Stimulated activated CD4-positive, alpha-beta T cell treated with anti-CD3 and anti-CD28 coated beads, Interleukin-2, amount 100 ng/mL, for 4 hours (primary cell): ENCODE results near the gene TBC1D19.
"Not testable (repeated sequence)": the region's sequence is repeated elsewhere in the genome, so short reads cannot be mapped to it uniquely, and the experiment has no call there.

Experiments
- DNase-seq: peaks from one replicate; pipeline ENCODE4 v3.0.0-alpha.2; 2020; ENCODE audit warnings: low read depth

Gene TBC1D19

DNA sequence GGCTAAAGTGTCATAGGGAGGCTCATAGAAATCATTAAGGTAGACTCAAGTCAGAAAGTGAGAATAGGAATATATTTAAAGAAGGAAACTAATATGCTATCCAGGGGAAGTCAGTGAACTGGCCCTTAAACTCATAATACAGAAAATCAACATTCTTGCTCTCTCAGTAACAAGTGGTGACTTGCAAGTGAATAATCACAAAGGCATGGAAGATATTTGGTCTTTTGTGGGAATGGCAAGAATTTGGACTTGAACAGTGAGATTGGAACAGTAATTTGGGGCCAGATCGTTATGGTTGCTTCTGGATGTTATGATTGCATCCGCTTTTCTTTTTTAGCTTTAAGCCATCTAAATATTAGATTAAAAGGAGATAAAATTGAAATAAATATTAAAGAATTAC, 103.8 kb downstream of the TBC1D19 start:
- DNase-seq: no peak

DNA sequence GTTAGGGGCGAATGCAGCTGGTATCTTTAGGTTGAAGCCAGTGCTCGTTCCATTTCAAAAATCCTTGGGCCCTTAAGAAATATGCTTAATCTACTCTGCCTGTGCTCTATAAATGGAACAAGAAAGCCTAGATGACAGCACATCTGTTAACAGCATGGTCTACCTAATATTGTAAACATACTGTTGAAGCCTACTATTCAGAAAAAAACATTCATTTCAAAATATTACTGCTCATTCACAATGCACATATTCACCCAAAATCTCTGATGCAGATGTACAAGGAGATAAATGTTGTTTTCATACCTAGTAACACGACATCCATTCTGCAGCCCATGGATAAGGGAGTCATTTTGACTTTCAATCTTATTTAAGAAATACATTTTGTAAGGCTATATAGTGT, 106.6 kb downstream of the TBC1D19 start:
- DNase-seq: no peak

DNA sequence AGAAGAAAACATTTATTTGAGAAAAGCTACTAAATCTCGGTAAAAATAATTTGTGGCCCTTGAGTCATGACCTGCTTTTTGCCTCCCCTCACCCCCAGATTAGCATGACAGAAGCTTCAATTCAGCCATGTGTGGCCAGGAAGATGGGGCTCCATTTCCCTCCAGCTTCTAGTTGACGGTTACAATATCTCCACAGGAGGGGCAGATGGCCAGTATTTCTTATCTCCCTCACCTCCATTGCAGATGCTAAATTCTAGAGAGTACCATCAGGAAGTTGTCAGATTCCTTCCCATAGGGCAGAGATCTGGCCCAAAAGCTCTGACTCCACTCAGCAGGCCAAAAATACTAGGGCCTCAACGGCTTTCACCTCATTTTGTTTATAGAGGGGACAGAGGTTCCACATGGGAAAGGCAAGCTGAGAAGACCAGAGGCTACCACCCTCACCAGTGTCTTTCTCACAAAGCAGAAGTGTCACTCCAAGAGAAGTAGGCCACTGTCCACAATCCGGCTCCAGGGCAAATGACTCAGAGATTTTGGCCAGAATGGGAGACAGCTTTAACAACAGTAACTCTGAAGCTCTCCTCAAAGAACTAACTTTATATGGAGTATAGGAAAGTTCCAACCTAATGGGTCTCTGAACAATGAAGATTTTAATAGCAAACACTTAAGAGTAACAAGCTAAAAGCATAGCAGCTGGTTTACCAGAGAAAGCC, 108.3 kb downstream of the TBC1D19 start:
- DNase-seq: no peak

DNA sequence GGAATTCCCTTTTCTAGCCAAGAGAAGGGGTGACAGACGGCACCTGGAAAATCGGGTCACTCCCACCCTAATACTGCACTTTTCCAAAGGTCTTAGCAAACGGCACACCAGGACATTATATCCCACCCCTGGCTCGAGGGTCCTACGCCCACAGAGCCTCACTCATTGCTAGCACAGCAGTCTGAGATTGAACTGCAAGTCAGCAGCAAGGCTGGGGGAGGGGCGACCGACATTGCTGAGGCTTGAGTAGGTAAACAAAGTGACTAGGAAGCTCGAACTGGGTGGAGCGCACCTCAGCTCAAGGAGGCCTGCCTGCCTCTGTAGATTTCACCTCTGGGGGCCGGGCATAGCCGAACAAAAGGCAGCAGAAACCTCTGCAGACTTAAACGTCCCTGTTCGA, 110.2 kb downstream of the TBC1D19 start:
- DNase-seq: not testable (repeated sequence)

DNA sequence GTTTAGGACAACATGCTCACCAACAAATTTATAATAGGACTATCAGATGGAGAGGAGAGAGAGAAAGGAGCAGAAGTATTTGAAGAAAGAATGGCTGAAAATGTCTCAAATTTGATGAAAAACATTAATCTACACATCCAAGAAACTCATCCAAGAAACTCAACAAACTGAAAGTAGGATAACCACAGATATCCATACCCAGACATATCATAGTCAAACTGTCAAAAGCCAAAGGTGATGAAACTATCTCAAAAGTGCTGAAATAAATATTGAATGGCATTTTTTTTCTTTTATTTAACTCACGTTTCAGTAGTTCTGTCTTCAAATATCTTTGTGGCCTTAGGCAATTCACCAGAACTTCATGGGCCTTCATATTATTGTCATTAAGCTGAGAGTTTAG, 116.2 kb downstream of the TBC1D19 start:
- no peak for DNase-seq

DNA sequence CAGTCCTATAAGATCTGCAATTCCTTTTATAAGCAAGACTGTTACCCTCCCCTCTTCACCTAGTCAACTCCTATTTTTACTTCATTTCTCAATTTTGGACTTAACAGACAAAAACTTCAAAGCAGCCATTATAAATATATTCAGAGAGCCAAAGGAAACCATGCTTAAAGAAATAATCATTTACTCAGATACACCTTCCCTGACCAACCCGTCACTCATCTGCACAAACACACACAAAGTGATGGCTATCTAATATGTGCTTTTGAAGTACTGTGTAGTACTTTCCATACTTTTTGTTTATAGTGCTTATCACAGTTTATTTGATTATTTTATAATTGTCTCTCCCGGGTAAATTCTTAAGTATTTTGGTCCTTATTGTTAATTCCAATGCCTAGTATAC, 117.2 kb downstream of the TBC1D19 start:
- DNase-seq: no peak

DNA sequence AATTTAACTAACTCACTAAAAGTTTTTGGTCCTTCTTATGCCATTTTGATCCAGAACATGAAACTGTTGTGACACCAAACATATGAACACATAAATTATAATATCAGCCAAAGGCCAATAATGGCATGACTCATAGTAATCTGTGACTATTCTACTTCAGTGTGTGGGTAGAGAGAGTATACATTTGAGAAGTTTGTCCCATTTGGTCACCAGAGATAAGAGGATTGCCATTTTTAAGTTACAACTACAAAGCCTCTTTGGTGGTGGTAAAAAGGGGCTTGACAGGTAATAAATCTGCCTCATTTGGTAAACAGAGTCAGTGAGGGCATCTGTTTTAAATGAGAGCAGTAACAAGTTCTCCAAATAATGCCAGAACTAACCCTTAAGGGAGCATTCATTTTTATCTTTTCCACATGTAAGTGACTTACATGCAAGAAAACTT, 117.9 kb downstream of the TBC1D19 start:
- no peak for DNase-seq

DNA sequence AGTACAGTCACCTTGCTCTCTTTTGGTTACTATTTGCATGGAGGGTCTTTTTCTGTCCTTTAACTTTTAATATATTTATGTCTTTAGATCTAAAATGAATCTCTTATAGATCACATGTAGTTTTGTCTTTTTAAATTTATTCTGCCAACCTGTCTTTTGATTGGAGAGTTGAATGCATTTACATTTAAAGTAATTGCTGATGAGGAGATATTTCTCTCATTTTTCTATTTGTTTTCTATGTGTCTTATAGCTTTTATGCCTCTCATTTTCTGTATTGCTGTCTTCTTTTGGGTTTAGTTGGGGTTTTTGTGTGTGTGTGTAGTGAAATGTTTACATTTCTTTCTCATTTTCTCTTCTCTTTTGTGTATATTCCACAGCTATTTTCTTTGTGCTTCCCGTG, 123.5 kb downstream of the TBC1D19 start:
- DNase-seq: no peak

DNA sequence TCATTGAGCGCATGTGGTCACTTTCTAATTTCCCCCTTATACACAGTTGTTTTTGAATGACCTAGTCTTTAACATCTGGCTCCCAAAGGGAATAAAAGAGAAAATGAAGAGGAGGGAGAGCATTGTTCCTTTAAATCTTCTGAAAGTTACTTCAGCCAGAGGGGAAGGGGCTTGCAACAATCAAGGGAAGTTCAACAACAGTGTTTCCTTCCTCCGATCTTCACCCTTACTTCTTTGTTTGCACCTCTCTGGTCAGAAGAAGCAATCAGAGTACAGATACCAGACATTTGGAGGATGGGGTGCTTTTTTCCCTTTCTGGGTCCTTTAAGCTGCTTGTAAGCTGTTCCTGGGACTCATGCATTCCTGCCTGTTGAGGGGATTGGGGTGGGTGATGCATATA, 125.4 kb downstream of the TBC1D19 start:
- DNase-seq: no peak

DNA sequence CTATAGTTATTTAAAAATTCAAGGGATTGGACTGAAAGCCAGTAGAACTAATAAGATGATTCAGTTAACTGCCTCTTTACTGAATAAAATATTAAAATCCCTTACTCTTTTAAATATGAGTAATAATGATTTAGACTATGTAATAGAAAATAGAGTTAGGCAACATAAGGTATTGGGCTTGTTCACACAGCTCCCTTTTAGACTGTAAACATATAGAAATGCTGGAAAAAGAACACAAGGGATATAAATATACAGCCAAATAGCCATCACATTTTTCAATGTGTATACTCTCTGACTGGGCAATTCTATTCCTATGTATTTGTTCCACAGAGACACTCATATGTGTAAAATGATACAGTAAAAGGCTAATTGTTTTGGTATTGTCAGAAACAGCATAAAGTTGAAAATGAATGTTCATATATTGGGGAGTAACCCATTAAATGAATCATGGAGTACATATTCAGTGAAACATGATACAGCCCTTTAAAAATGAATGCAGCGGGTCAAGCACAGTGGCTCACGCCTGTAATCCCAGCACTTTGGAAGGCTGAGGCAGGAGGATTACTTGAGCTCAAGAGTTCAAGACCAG, 129.8 kb downstream of the TBC1D19 start:
- no peak for DNase-seq

DNA sequence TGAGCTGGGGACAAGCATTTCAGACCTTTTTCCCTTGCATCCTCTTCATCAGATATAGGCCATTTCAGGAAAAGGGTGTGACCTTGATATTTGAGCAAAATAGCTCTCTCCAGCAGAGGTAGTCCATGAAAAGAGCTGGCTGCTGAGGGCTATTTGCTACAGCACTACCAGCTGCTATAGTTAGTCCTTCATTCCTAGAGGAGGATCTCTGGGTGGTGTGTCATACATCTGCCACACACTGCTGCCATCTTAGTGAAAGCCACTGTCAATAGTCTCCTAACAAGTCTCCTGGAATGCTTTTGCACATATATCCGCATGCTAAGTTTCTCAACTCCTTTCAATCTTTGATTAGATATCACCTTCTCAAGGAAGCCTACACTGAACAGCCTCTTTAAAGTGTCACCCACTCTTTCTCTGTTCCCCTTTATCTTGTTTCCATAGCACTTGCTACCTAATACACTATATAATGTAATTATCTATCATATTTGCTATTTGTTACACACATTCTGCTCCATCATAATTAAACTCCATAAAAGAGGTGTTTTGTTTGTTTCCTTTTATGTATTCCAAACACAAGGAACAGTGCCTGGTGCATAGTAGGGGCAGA, 131.9 kb downstream of the TBC1D19 start:
- no peak for DNase-seq

DNA sequence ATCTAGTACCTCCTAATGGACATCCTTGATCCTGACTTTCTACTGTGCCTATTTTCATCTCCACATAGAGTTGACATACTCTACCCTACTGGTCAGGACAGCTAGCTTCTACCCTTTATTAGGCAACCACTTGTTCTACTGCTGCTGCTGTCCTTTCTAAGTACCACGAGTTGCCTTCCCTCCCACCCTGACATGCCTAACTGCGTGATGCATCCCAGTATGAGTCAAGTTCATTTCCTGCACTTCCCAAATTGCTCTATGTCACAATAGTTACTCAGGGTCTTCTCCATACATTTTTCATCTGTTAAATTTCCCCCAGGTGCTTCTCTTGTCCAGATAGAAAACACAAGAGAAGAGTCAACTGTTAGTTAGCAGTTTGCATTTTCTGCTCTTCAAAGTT, 133.4 kb downstream of the TBC1D19 start:
- DNase-seq: no peak

DNA sequence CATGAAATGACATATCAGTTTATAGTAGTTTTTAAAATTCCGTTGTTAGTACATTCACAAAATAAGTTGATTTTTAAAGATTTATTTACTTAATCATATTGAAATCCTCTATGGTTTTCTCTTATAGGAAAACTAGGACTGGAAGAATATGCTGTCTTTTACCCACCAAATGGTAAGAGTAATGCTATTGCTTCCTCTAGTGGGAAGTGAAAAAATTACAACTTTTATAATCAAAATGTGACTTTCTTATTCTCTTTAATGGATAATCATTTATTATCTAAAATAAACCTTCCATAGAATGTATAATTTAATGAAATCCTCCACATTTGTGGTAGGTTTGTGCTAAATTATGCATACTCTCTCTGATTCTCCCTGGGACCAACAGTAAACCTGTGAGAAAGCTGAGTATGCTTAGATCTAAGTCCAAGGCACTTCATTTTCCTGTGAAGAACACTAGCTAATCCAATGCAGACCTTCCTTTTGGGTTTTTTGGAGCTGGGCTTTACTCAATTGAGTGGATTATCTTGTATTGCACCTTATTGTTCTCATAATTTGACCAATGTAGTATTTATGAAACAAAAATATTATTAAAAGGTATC, 136.2 kb downstream of the TBC1D19 start:
- no peak for DNase-seq

DNA sequence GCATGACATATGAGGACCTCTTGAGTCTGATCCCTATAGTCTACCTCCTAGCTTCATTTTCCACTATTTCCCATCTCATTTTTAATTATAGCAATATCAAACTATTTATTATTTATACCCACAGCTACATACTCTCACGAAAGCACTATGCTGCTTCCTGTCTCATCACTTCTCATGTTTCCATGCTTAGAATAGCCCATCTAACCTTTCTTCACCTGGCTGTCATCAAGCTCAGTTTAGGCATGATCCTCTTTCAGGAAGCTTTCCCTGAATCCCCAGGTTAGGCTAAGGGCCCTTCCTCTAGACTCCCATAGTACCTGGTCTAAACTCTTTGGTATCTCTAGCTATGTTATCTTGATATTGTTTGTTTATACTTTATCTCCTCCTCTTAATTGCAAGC, 137.8 kb downstream of the TBC1D19 start:
- no peak for DNase-seq

DNA sequence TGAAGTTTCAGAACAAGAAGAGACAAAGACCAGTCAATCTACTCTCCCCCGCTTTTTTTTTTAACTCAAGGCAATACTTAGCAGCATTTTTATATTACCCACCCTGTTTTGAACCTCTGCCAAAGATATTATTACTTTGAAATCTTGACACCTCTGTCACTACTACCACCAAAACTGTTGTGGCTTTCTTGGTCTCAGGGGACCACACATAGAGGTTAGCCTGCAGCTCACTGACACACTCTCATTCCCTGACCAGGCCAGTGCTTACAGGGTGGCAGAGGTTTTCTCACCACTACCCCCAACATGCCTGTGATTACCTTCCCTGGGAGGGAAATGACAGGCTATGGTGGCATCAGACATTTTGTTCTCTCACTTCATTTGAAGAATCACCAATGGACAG, 139.3 kb downstream of the TBC1D19 start:
- DNase-seq: no peak

DNA sequence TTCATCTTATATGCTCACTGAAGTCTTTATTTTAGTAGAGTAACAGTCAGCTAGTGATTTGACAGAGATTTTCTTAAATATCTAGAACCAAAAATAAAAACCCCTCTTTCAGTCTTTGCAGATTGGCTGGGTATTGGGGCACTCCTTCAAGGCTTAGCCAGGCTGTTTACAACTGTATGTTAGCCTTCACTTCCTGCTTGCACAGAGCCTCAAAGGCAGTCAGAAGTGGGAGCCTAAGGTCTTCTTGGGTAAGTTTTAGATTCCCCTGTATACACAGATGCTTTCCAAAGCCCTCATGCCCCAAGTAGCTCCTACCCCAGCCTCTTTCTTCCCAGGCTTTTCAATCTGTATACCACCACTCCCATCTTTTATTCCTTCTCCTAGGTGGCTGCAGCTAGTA, 140.7 kb downstream of the TBC1D19 start:
- DNase-seq: no peak

DNA sequence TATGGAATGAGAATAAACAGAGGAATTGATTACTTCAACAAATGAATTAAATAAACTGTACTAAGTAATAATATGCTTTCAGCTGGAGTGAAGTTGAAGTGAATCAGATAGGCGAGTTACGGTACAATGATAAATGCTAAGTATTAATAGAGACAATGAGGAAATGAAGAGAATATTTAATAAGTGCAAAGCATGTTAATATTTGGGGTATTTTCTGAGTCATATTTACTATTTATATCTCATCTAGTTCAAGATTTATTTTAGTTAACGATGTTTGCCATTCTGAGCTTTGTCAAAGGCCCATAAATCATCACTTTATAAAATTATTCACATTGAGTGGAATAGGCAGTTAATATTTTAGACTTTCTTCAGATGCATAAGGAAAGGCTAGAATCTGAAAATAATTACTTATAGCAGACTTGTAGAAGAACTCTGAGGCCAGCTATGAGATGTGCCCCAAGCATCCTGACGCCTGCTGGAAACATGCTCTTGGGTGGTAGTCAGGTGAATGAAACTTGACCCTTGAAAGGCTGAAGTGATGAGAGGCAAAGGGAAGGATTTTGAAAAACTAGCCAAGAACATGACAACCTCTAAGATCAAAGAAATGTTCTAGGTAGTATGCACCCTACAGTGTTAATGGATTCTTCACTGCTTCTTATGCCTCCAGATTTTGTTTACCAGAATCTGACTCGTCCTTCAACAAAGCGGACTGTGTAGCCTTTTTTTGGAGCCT, 142.9 kb downstream of the TBC1D19 start:
- DNase-seq: no peak

DNA sequence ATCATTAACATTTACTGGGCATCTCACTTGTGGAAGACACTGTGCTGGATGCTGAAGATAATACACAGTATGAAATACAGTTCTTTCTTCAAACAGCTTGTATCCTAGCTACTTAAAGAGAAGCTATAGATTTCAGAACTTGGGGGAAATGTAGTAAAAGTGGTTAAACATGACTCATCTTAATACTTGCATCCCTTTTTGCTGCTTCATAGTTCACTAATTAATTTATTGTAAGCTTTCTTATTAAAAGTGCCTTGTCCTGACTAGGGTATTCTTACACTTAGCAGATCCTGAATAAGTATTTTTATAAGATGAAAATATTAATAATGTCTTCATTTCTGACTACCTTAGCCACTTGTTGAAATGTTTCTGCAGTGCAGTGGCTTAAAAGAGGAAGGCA, 144.0 kb downstream of the TBC1D19 start:
- DNase-seq: no peak

DNA sequence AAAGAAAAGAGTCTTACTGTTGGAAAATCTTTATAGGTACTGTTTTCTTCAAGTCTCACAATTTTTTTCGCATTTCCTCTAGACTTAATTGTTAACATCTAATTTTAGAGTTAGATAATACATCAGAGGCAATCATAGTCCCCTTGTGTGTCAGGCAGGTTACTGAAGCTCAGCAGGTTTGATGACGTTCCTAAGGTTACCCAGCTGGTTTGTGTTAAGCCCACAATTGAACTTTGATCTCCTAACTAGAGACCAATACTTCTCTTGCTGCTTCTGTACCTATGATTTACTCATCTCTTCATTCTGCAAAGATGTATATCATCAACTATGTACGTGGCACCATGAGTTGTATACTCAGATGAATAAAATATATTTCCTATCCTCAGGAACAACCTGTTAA, 145.1 kb downstream of the TBC1D19 start:
- no peak for DNase-seq

DNA sequence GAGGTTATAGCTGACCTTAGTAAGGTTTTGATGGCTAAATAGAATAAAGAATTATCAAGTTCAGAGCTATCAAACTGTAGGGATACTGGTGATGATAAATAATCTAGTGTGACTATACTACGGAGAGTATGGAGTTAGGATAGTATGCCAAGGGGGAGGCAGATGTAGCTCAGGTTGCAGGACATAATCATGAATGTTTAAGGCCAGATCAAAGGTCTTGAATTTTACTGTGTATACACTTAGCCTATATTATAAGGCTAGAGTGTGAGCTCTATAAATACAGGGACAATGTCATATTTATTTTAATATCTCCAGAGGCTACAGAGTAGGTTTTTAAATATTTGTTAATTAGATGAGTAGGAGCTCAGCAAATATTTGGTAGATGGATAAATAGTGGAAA, 145.7 kb downstream of the TBC1D19 start:
- DNase-seq: no peak

DNA sequence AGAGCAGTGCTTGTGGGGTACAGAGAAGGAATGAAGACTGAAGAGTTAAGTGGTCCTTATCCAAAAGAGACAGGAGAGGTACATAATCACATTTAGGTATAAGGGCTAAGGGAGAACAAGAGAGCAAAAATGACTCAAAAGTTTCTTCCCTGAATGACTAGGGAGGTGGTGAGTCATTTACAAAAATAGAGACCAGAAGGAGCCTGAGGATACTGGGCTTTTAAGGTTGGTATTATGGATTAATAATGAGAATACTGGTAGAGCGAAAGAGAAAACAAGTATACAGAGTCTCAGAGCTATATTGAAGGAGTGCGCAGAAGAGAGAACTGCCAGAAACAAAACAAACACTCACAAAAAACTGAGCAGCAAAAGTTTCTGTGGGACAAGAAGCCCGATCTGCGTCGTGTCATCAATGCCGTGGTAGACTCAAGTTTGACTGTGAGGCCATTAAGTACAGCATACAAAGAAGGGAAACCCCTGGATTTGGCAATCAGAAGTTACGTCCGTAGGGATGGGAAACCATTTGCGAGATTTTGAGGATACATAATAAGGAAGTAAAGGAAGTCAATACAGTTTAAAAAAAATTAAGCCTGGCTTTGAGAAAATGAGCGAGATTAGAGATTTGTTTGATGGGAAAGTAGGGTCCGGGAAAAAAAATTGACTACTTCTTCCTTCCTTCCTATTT, 147.6 kb downstream of the TBC1D19 start:
- DNase-seq: no peak

DNA sequence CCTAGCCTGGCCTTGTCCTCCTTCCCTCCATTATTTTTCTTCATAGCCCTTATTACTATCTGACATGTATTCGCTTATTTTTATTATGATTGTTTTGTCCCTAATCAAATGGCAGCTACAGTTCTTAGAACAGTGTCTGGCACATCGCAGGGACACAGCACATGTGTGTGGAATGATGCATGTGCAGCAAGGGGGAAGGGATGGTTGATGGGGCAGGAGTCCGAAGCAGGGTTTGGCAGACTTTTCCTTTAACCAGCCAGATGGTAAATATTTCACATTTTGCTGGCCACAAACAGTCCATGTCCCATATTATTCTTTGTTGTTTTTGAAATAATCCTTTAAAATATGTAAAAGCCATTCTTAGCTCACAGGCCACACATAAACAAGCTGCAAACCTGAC, 148.5 kb downstream of the TBC1D19 start:
- DNase-seq: no peak
